Tibial artery (tissue), 4 donors: ENCODE measurements around the gene PTPRN2.

Experiments used
- DNase-seq, 2 donors: peaks; one replicate each; pipeline ENCODE4 v3.0.0-alpha.2; 2019
- H3K27ac ChIP-seq, 2 donors: fragments of 200-600 bp; sonication (generic) in 1 of 2; 1 replicate in 1 of 2; 2 replicates in 1 of 2; pipeline ENCODE4 v1.5.1; 2018 to 2019; ENCODE audit warnings: mild to moderate bottlenecking in 1 of 2
- H3K27me3 ChIP-seq, 2 donors: fragments of 200-600 bp; sonication (generic) in 1 of 2; one replicate each; pipeline versions ENCODE4 v1.5.1 to v1.6.0; 2016 to 2019
- H3K36me3 ChIP-seq, 3 donors: fragments of 200-600 bp; sonication (generic) in 2 of 3; one replicate each; pipeline ENCODE4 v1.5.1; 2016 to 2019; ENCODE audit warnings: mild to moderate bottlenecking in 2 of 3
- H3K4me1 ChIP-seq, 4 donors: fragments of 200-600 bp; sonication (generic) in 2 of 4; 1 replicate in 3 of 4; 2 replicates in 1 of 4; pipeline ENCODE4 v1.5.1; 2016 to 2019
- H3K4me3 ChIP-seq, 2 donors: fragments of 200-600 bp; sonication (generic) in 1 of 2; 1 replicate in 1 of 2; 2 replicates in 1 of 2; pipeline ENCODE4 v1.5.1; 2018 to 2019; ENCODE audit warnings: mild to moderate bottlenecking in 2 of 2
- H3K9me3 ChIP-seq, 3 donors: fragments of 200-600 bp; sonication (generic) in 1 of 3; one replicate each; pipeline ENCODE4 v1.5.1; 2016 to 2019
- CTCF ChIP-seq, 2 experiments: fragments of 200-600 bp in 1 of 2; fragments of 450-650 bp in 1 of 2; IDR thresholded peaks; one replicate each; pipeline ENCODE4 v1.5.1; 2017 to 2019; ENCODE audit warnings: antibody characterized with exemption in 2 of 2, mild to moderate bottlenecking in 1 of 2, moderate library complexity in 1 of 2
- intact Hi-C: fragments of 100-400 bp; cut with DNase I; formaldehyde crosslinking; loops from one replicate; pipeline ENCODE4 v1.15.0; 2023; ENCODE audit warnings: low total_unique reads

PTPRN2 gene

DNA sequence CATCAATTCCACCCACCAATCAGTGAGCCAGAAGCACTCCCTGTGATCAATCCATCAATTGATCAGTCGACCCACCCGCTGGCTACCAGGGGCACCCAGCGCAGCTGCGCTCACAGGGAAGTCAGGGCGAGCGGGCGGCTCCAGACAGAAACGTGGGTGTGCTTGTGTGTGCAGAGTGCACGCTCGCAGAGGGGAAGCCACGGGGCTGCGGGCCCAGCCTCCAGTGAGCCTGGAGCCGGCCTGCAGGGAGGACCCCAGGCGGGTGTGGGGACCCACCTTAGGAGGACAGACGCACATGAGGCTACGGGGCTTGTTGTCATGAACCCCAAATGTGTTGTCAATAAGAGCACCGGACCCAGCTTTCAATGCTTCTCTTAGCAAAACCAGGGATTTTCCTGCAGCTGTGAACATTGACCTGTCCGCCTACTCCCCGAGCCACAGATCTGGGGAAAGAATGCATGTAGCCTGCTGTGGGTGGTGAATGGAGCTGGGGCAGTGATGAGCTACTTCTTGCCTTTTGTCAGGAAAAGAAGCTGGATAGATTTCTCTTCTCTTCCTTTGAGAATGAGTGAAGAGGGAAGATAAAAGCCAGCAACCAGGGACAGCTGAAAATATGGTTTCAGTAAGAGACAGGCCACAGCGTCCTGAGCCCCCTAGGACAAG, 753.0 kb downstream of the PTPRN2 start:
- H3K9me3 ChIP-seq, result no peaks in the 10 kb centered on the region
- H3K27ac ChIP-seq, result no peak overlapping the region
- DNase-seq, result no peak
- no peaks in the 10 kb centered on the region for H3K27me3 ChIP-seq
- intact Hi-C loops, result no loop called here
- no peaks in the 10 kb centered on the region for H3K4me1 ChIP-seq
- H3K36me3 ChIP-seq, result no peaks in the 10 kb centered on the region
- TF ChIP-seq CTCF (IDR thresholded peaks at IDR 0.05), result no peak
- H3K4me3 ChIP-seq, result no peak overlapping the region

- no peak for TF ChIP-seq CTCF (IDR thresholded peaks at IDR 0.05)
- no peak for DNase-seq
- intact Hi-C loops, result no loop called here
- Histone ChIP-seq H3K4me1 (no peaks in the 10 kb centered on the region), H3K27me3 (no peaks in the 10 kb centered on the region), H3K9me3 (no peaks in the 10 kb centered on the region), H3K4me3 (no peak overlapping the region), H3K36me3 (no peaks in the 10 kb centered on the region), H3K27ac (no peak overlapping the region)
Observed at GRCh38 chr7:157832866-157833607, 754.6 kb downstream of the PTPRN2 start.

- no peak for TF ChIP-seq CTCF (IDR thresholded peaks at IDR 0.05)
- Histone ChIP-seq H3K4me3 (no peak overlapping the region), H3K27me3 (no peaks in the 10 kb centered on the region), H3K4me1 (no peaks in the 10 kb centered on the region), H3K36me3 (no peaks in the 10 kb centered on the region), H3K9me3 (no peaks in the 10 kb centered on the region), H3K27ac (no peak overlapping the region)
- intact Hi-C loops, result no loop called here
- DNase-seq, result no peak
Observed at GRCh38 chr7:157832421-157832820, 755.2 kb downstream of the PTPRN2 start.

DNA sequence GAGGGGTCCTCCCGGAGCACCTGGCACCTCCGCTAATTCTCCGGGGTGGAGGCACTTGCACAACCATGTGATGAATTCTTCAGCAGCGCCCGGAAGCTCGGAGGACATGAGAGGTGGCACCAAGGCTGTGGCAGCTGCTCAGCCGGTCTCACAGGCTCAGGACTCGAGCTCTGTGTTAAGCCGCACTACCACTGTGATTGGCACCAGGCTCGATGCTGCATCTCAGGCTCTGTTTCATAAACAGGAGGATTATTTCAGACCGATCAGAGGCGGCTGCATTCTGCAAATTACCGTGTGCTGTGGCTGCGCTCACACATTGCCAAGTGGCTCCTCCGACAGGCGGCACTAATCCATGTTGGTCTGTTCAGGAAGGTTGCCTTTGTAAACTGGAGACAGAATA, 755.6 kb downstream of the PTPRN2 start:
- Histone ChIP-seq H3K9me3 (no peaks in the 10 kb centered on the region), H3K27ac (no peak overlapping the region), H3K4me1 (no peaks in the 10 kb centered on the region), H3K27me3 (no peaks in the 10 kb centered on the region), H3K36me3 (no peaks in the 10 kb centered on the region), H3K4me3 (no peak overlapping the region)
- intact Hi-C loops, result no loop called here
- no peak for DNase-seq
- no peak for TF ChIP-seq CTCF (IDR thresholded peaks at IDR 0.05)

DNA sequence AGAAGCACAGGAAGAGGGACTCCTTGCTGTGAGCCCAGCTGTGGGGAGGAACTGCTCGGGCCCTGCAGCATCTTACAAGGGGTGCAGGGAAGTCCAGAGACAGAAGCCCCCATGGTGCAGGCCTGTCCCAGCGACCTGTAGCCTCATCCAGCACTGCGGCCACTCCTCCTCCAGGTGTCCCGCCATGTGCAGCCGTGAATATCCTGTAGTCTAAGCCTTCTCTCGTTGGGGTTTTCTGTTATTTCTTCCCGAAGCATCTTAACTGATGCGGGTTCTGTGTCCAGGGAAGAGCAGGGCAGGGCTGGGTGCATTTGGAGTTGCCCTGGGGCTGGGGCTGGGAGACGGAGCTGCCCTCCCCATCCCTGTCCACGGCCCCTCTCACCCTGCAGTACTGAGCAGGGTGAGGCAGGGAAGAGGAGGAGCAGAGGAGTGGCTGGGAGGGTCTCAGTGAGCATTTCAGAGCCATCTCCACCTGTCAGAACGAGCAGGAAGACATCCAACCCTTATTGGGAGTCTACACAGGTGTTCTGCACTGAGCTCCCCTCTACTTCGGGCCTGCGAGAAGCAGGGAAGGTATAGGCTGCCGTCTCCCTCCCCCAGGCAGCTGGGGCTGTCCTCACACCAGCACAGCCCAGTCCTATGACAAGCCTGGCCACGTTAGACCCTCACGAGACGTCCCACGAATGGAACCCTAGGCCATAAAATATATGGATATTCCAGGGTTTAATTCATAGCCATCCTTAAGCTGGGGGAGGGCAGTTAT, 756.3 kb downstream of the PTPRN2 start:
- Histone ChIP-seq H3K27ac (no peak overlapping the region), H3K9me3 (no peaks in the 10 kb centered on the region), H3K4me1 (no peaks in the 10 kb centered on the region), H3K36me3 (no peaks in the 10 kb centered on the region), H3K4me3 (no peak overlapping the region), H3K27me3 (no peaks in the 10 kb centered on the region)
- no peak for DNase-seq
- intact Hi-C loops, result no loop called here
- no peak for TF ChIP-seq CTCF (IDR thresholded peaks at IDR 0.05)
